Measurements from ENCODE around the gene UBE2R2. TPM values are rescaled to one million over a fixed set of nuclear protein-coding genes. Genes with fewer than 3 reads are reported as not detected.

Gene UBE2R2
- total and polyA plus RNA-seq, 2 donors from 2014 or later: 26.1 to 32.2 TPM

DNA sequence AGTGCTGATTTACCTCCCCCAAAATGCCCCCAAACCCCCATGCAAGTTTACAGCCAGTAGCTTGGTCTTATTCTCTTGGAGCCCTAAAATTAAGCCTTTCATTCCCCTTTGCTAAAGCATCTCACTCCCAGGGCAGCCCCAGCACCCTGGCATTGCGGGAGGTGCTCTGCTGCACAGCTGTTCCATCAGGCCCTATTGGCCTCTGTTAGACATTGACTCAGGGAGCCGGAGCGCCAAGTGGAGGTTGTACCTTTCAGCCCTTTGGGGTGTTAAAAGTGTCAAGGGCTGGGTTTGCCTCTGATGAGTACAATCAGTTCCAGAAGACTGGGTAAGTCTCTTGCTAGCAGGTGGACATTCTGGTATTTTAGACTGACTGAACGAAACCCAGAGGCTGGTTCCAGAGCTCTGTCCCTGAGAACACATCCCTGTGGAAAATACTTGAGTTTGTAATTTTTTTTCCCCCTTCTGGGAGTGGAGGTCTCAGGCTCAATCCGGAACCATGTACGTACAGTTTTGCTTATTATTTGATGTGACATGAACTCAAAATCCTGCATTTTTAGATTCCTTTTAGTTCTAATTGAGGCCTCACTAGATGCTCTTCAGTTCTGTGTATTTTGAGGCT lies 102.4 kb downstream of the UBE2R2 start:
- no peak overlapping the region for H3K9ac ChIP-seq (ENCODE audit: low read length in 3 of 3)
- no peak for DNase-seq
- intact Hi-C loops (cut with DNase I): no loop called here
- H3K27ac ChIP-seq (ENCODE audit: low read depth in 2 of 2, low read length in 2 of 2): no peak overlapping the region
- H3K4me1 ChIP-seq (ENCODE audit: control insufficient read depth in 2 of 3, insufficient read depth in 2 of 3, low read depth in 1 of 3, low read length in 3 of 3): no peaks in the 10 kb centered on the region
- no peaks in the 10 kb centered on the region for H3K9me3 ChIP-seq (ENCODE audit: control insufficient read depth in 2 of 3, insufficient read depth in 1 of 3, low read length in 3 of 3)
- H3K27me3 ChIP-seq (ENCODE audit: control insufficient read depth, insufficient read depth, low read length): no peaks in the 10 kb centered on the region
- no peak for TF ChIP-seq CTCF (IDR thresholded peaks at IDR 0.05; ENCODE audit: borderline replicate concordance, extremely low read depth, insufficient read depth)
- no peak overlapping the region for H3K4me3 ChIP-seq (ENCODE audit: low read length in 3 of 3)
- peaks cover 7 to 44% (median 20%) of the 10 kb centered on the region in 3 donors for H3K36me3 ChIP-seq (ENCODE audit: control insufficient read depth in 2 of 3, insufficient read depth in 3 of 3, low read length in 3 of 3)
- no peak for FAIRE-seq

DNA sequence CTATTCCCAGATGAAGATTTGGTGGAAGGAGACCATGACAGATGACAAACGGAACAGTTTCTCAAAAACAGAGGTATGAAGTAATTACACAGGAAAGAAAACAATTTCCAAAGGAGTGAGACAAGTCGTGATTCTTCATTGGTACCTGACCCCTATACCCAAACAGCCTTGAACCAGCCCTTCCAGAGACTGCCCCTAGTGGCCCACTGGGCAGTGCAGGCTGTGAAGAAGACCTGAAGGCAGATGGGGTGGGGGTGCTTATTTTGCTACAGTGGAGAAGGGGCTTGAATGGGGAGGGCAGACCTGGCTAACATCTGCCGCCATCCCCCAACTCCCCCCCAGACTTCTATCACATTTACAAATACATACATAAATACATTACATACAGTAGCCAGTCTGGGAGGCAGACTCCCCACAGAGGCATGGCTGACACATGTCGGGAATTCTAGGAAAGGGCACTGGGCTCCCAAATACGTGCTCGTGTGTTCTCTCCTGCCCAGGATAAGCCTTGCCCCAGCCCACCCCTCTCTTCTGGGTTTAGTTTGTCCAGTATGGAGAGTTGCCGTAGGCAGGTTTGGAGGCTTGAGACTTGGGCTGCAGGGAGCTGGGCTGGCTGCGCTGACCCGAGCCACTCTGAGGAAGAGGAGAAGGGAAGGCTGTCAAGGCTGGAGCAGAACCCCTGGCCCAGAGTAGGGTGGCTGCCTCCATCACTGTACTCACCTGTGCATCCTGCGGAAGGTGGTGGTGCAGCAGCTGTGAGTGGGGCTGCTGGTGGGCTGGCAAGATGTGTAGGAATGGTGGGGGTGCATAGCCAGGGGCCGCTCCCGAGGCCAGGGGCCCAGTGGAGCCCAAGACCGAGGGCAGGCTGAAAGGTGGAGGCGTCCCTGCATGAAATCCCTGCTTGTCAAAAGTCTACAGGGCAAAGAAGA lies 105.3 kb downstream of the UBE2R2 start:
- intact Hi-C loops (cut with DNase I): no loop called here
- Histone ChIP-seq H3K9me3 (ENCODE audit: control insufficient read depth in 2 of 3, insufficient read depth in 1 of 3, low read length in 3 of 3) (no peaks in the 10 kb centered on the region), H3K4me3 (ENCODE audit: low read length in 3 of 3) (no peak overlapping the region), H3K27ac (ENCODE audit: low read depth in 2 of 2, low read length in 2 of 2) (no peak overlapping the region), H3K9ac (ENCODE audit: low read length in 3 of 3) (no peak overlapping the region), H3K36me3 (ENCODE audit: control insufficient read depth in 2 of 3, insufficient read depth in 3 of 3, low read length in 3 of 3) (peaks cover 7 to 50% (median 26%) of the 10 kb centered on the region in 3 donors), H3K4me1 (ENCODE audit: control insufficient read depth in 2 of 3, insufficient read depth in 2 of 3, low read depth in 1 of 3, low read length in 3 of 3) (no peaks in the 10 kb centered on the region), H3K27me3 (ENCODE audit: control insufficient read depth, insufficient read depth, low read length) (no peaks in the 10 kb centered on the region)
- peak; percentile 46 for TF ChIP-seq CTCF (IDR thresholded peaks at IDR 0.05; ENCODE audit: borderline replicate concordance, extremely low read depth, insufficient read depth)
- DNase-seq: peak in 1 of 5 donors; percentile 30
- no peak for FAIRE-seq

DNA sequence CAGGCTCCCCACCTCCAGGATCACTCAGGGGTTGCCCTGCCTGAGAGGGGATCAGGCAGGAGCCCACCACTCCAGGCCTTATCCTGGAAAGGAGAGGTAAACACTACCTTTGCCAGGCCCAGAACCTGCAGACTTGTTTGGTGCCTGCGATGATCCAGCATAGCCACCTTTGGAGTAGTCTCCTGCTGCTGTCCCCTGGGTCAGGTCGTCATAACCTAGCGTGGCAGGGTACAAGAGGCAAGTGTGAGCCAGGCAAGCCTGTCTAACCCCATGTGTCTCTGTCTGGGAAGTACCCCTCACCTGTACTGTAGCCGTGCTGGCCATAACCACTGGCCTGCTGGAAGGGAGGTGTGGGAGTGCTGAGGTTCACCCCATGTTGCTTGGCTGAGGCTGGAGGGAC lies 106.1 kb downstream of the UBE2R2 start:
- intact Hi-C loops (cut with DNase I): no loop called here

More for the DNA sequence above, 106.1 kb downstream of the UBE2R2 start:
- Histone ChIP-seq H3K9ac (ENCODE audit: low read length in 3 of 3) (no peak overlapping the region), H3K36me3 (ENCODE audit: control insufficient read depth in 2 of 3, insufficient read depth in 3 of 3, low read length in 3 of 3) (peaks cover 6 to 50% (median 21%) of the 10 kb centered on the region in 3 donors), H3K27ac (ENCODE audit: low read depth in 2 of 2, low read length in 2 of 2) (no peak overlapping the region), H3K4me1 (ENCODE audit: control insufficient read depth in 2 of 3, insufficient read depth in 2 of 3, low read depth in 1 of 3, low read length in 3 of 3) (no peaks in the 10 kb centered on the region), H3K4me3 (ENCODE audit: low read length in 3 of 3) (no peak overlapping the region), H3K27me3 (ENCODE audit: control insufficient read depth, insufficient read depth, low read length) (no peaks in the 10 kb centered on the region), H3K9me3 (ENCODE audit: control insufficient read depth in 2 of 3, insufficient read depth in 1 of 3, low read length in 3 of 3) (no peaks in the 10 kb centered on the region)
- TF ChIP-seq CTCF (IDR thresholded peaks at IDR 0.05; ENCODE audit: borderline replicate concordance, extremely low read depth, insufficient read depth): no peak
- no peak for DNase-seq
- FAIRE-seq: no peak

Data from kidney (tissue), 14 donors.